Mesenchymal stem cell (in vitro differentiated cells and primary cell): ENCODE results near the gene DAB1.

Experiments used
- DNase-seq: peaks from one replicate; pipeline ENCODE4 v3.0.0-alpha.2; 2013
- H2AFZ ChIP-seq: one replicate; pipeline ENCODE4 v1.6.1; 2013; ENCODE audit warnings: low read depth, mild to moderate bottlenecking, control low read depth, inconsistent platforms, low read length, moderate library complexity
- H2AK5ac ChIP-seq: 2 replicates; pipeline ENCODE4 v1.6.1; 2013; ENCODE audit warnings: low read length, moderate library complexity, mild to moderate bottlenecking, inconsistent platforms; ENCODE audit not compliant: severe bottlenecking
- H2BK120ac ChIP-seq: one replicate; pipeline ENCODE4 v1.6.1; 2013; ENCODE audit warnings: low read depth, mild to moderate bottlenecking, inconsistent platforms, low read length, moderate library complexity
- H2BK12ac ChIP-seq, 2 experiments: one replicate each; pipeline ENCODE4 v1.6.1; 2013; ENCODE audit warnings: inconsistent platforms in 2 of 2, low read length in 2 of 2, mild to moderate bottlenecking in 2 of 2, moderate library complexity in 2 of 2, control low read depth in 1 of 2
- H2BK15ac ChIP-seq: one replicate; pipeline ENCODE4 v1.6.1; 2013; ENCODE audit warnings: mild to moderate bottlenecking, low read depth, inconsistent platforms; ENCODE audit not compliant: poor library complexity, severe bottlenecking
- H2BK5ac ChIP-seq: 2 replicates; pipeline ENCODE4 v1.6.1; 2013; ENCODE audit warnings: low read depth, mild to moderate bottlenecking, low read length, control low read depth, inconsistent platforms; ENCODE audit not compliant: poor library complexity, severe bottlenecking
- H3K14ac ChIP-seq, 2 experiments: one replicate each; pipeline ENCODE4 v1.6.1; 2013; ENCODE audit warnings: inconsistent platforms in 2 of 2, low read length in 2 of 2, control low read depth in 1 of 2, mild to moderate bottlenecking in 1 of 2, moderate library complexity in 1 of 2
- H3K18ac ChIP-seq, 2 experiments: one replicate each; pipeline ENCODE4 v1.6.1; 2013; ENCODE audit warnings: inconsistent platforms in 2 of 2, low read length in 2 of 2, control low read depth in 1 of 2, low read depth in 1 of 2, mild to moderate bottlenecking in 1 of 2
- H3K23ac ChIP-seq, 2 experiments: one replicate each; pipeline ENCODE4 v1.6.1; 2013; ENCODE audit warnings: inconsistent platforms in 2 of 2, low read length in 2 of 2, mild to moderate bottlenecking in 2 of 2, moderate library complexity in 2 of 2, control low read depth in 1 of 2
- H3K27ac ChIP-seq: 2 replicates; pipeline ENCODE4 v1.5.1; 2013; ENCODE audit warnings: mild to moderate bottlenecking, moderate library complexity, low read length, control low read depth, inconsistent platforms; ENCODE audit not compliant: poor library complexity, severe bottlenecking
- H3K27me3 ChIP-seq, 2 experiments: 2 replicates each; pipeline versions ENCODE4 v1.6.1 to v1.7.0; 2013; ENCODE audit warnings: low read length in 2 of 2, mild to moderate bottlenecking in 2 of 2, moderate library complexity in 2 of 2, control low read depth in 1 of 2, inconsistent platforms in 1 of 2; ENCODE audit not compliant: control insufficient read depth in 1 of 2, insufficient read depth in 1 of 2
- H3K36me3 ChIP-seq, 2 experiments: 2 replicates each; pipeline versions ENCODE4 v1.6.1 to v1.7.0; 2013; ENCODE audit warnings: low read length in 2 of 2, control low read depth in 1 of 2, inconsistent platforms in 1 of 2, low read depth in 1 of 2, mild to moderate bottlenecking in 1 of 2; ENCODE audit not compliant: insufficient read depth in 2 of 2, control insufficient read depth in 1 of 2
- H3K4ac ChIP-seq, 2 experiments: one replicate each; pipeline ENCODE4 v1.6.1; 2013; ENCODE audit warnings: inconsistent platforms in 2 of 2, low read length in 2 of 2, mild to moderate bottlenecking in 2 of 2, moderate library complexity in 2 of 2, control low read depth in 1 of 2, low read depth in 1 of 2
- H3K4me1 ChIP-seq: 2 replicates; pipeline ENCODE4 v1.6.1; 2013; ENCODE audit warnings: low read depth, low read length, control low read depth; ENCODE audit not compliant: control insufficient read depth, insufficient read depth
- H3K4me2 ChIP-seq: 2 replicates; pipeline ENCODE4 v1.6.1; 2013; ENCODE audit warnings: low read length, mild to moderate bottlenecking, inconsistent platforms; ENCODE audit not compliant: poor library complexity, severe bottlenecking
- H3K4me3 ChIP-seq, 2 experiments: 2 replicates each; pipeline versions ENCODE4 v1.5.1 to v1.7.0; 2013; ENCODE audit warnings: low read length in 2 of 2, mild to moderate bottlenecking in 2 of 2, control low read depth in 1 of 2, low read depth in 1 of 2; ENCODE audit not compliant: insufficient read depth in 1 of 2
- H3K79me1 ChIP-seq: replicated peaks from 2 replicates; pipeline ENCODE4 v1.6.1; 2013; ENCODE audit warnings: mild to moderate bottlenecking, control low read depth, low read length, inconsistent platforms; ENCODE audit not compliant: poor library complexity, severe bottlenecking
- H3K9ac ChIP-seq: 2 replicates; pipeline ENCODE4 v1.7.0; 2013; ENCODE audit warnings: mild to moderate bottlenecking, low read length, moderate library complexity
- H3K9me3 ChIP-seq: 2 replicates; pipeline ENCODE4 v1.7.0; 2013; ENCODE audit warnings: mild to moderate bottlenecking, low read length; ENCODE audit not compliant: control insufficient read depth
- H4K8ac ChIP-seq: one replicate; pipeline ENCODE4 v1.6.1; 2013; ENCODE audit warnings: inconsistent platforms, mild to moderate bottlenecking, low read length, moderate library complexity
- H4K91ac ChIP-seq: one replicate; pipeline ENCODE4 v1.6.1; 2013; ENCODE audit warnings: mild to moderate bottlenecking, low read length, inconsistent platforms
- WGBS: methylation state at CpG from one replicate; pipeline ENCODE4 v1.1.7; 2013; ENCODE audit warnings: mixed read lengths; 5-methylcytosine and 5-hydroxymethylcytosine counted together

The DAB1 gene

DNA sequence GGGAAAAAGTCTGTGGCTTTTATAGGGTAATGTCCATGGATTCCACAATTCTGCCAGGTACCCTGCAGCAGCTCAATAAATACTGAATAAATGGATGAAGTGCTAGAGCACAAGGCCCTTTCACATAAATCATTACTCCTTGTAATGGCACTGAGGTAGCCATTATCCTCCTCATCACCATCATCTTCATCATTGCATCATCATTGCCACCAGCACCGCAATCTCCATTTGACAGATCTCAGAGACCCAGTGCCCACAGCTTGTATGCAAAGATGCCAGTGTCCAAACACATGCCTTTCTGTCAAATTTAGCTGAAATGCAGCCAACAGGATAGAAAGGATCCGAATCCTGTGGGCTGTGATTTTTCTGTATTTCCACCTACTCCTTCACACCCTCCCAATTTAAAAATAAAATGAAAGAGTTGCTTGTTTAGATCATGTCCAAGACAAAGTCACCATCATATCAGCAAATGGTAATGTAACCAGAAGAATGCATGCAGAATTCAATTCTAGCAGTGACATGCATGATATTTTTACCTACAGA lies 17.4 kb downstream of the DAB1 start:
- Histone ChIP-seq H3K4me3 (no peak overlapping the region), H3K14ac (no peak overlapping the region), H4K8ac (no peak overlapping the region), H3K9ac (no peak overlapping the region), H3K27me3 (peaks cover 0 to 20% of the 10 kb centered on the region in 2 experiments), H4K91ac (no peak overlapping the region), H2BK5ac (no peak overlapping the region), H2AK5ac (no peak overlapping the region), H2BK15ac (no peak overlapping the region), H3K18ac (no peak overlapping the region), H3K27ac (no peak overlapping the region), H3K79me1 (no peaks in the 10 kb centered on the region), H3K23ac (no peak overlapping the region), H3K4me2 (no peak overlapping the region), H3K36me3 (no peaks in the 10 kb centered on the region), H2AFZ (no peak overlapping the region), H3K9me3 (no peaks in the 10 kb centered on the region), H3K4ac (no peak overlapping the region), H2BK120ac (no peak overlapping the region), H3K4me1 (peaks cover under 1% of the 10 kb centered on the region), H2BK12ac (no peak overlapping the region)
- DNase-seq = no peak
- 100% methylated on average over 1 of the region's 2 CpGs for WGBS

DNA sequence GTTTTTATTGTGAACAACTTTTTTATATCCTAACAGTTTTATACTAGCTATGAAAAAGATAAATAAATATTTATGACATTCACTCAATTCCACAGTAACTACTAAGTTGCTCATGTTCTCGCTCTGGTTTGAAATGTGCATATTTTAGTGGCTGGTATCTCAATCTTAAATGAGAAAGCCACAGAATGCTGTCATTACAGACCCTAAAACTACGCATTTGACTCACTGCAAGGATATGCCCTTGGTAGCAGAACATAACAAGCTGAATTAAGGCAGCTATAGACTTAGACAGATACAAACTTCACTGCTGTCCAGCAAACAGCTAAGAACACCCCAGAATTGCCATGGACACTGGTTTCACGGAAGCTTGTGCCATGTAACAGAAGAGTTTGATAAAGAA lies 19.0 kb downstream of the DAB1 start:
- no peak overlapping the region for H3K4me3 ChIP-seq
- H3K4me2 ChIP-seq = no peak overlapping the region
- no peak overlapping the region for H3K9ac ChIP-seq
- H3K36me3 ChIP-seq = no peaks in the 10 kb centered on the region
- no peak overlapping the region for H2BK120ac ChIP-seq
- no peak overlapping the region for H3K4ac ChIP-seq
- no peak overlapping the region for H2BK12ac ChIP-seq
- no peak overlapping the region for H4K8ac ChIP-seq
- H2AK5ac ChIP-seq = no peak overlapping the region
- H2BK5ac ChIP-seq = no peak overlapping the region
- H2AFZ ChIP-seq = no peak overlapping the region
- no peak overlapping the region for H3K14ac ChIP-seq
- H3K27ac ChIP-seq = no peak overlapping the region
- H3K18ac ChIP-seq = no peak overlapping the region
- H3K27me3 ChIP-seq = peaks cover 0 to 20% of the 10 kb centered on the region in 2 experiments
- 73% methylated on average over 2 of the region's 3 CpGs for WGBS
- no peaks in the 10 kb centered on the region for H3K79me1 ChIP-seq
- DNase-seq = no peak
- H3K23ac ChIP-seq = no peak overlapping the region
- no peak overlapping the region for H2BK15ac ChIP-seq
- H4K91ac ChIP-seq = no peak overlapping the region
- H3K4me1 ChIP-seq = no peaks in the 10 kb centered on the region
- no peaks in the 10 kb centered on the region for H3K9me3 ChIP-seq

DNA sequence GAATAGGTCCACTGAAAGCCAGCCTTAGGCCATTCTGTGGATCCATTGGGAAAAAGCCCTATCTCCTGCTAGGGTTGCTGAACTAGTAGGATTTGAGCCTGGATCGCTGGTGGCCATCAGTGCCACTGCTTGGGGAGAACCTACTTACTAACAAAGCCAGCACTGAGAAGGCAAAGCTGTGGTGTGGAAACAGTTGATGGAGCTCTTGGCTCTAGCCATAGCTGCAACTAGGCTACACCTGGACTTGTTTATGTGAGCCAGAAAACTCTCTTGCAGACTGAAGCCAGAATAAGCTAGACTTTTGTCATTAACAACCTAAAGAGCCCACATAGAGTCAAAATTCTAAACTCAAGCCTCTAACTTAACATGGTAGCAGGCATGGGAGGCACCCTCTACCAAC lies 20.7 kb downstream of the DAB1 start:
- WGBS = 75% methylated on average over 1 of the region's 1 CpG
- Histone ChIP-seq H2BK15ac (no peak overlapping the region), H4K8ac (no peak overlapping the region), H2AFZ (no peak overlapping the region), H3K27me3 (peaks cover 0 to 12% of the 10 kb centered on the region in 2 experiments), H3K23ac (no peak overlapping the region), H3K4me1 (no peaks in the 10 kb centered on the region), H3K4ac (no peak overlapping the region), H4K91ac (no peak overlapping the region), H2BK12ac (no peak overlapping the region), H3K4me3 (no peak overlapping the region), H3K18ac (no peak overlapping the region), H3K14ac (no peak overlapping the region), H2BK120ac (no peak overlapping the region), H3K36me3 (no peaks in the 10 kb centered on the region), H2BK5ac (no peak overlapping the region), H3K9ac (no peak overlapping the region), H2AK5ac (no peak overlapping the region), H3K4me2 (no peak overlapping the region), H3K79me1 (no peaks in the 10 kb centered on the region), H3K27ac (no peak overlapping the region), H3K9me3 (no peaks in the 10 kb centered on the region)
- no peak for DNase-seq

- no peak overlapping the region for H2BK120ac ChIP-seq
- no peak overlapping the region for H2AK5ac ChIP-seq
- DNase-seq = no peak
- H3K27ac ChIP-seq = no peak overlapping the region
- H4K8ac ChIP-seq = no peak overlapping the region
- H3K9ac ChIP-seq = no peak overlapping the region
- no peak overlapping the region for H3K4me3 ChIP-seq
- peaks cover 0 to 7% of the 10 kb centered on the region in 2 experiments for H3K27me3 ChIP-seq
- H3K79me1 ChIP-seq = no peaks in the 10 kb centered on the region
- no peak overlapping the region for H3K4ac ChIP-seq
- H3K36me3 ChIP-seq = no peaks in the 10 kb centered on the region
- no peak overlapping the region for H3K23ac ChIP-seq
- H3K4me1 ChIP-seq = no peaks in the 10 kb centered on the region
- 94% methylated on average over 1 of the region's 1 CpG for WGBS
- H3K18ac ChIP-seq = no peak overlapping the region
- H3K4me2 ChIP-seq = no peak overlapping the region
- no peak overlapping the region for H2BK12ac ChIP-seq
- H2AFZ ChIP-seq = no peak overlapping the region
- no peak overlapping the region for H2BK15ac ChIP-seq
- H2BK5ac ChIP-seq = no peak overlapping the region
- H4K91ac ChIP-seq = no peak overlapping the region
- no peak overlapping the region for H3K14ac ChIP-seq
- no peaks in the 10 kb centered on the region for H3K9me3 ChIP-seq
These were observed 22.2 kb downstream of the DAB1 start for GRCh38 chr1:57401671-57402070.
